Stimulated activated CD4-positive, alpha-beta T cell treated with anti-CD3 and anti-CD28 coated beads, Interleukin-2, amount 100 ng/mL, for 24 hours (primary cell): ENCODE measurements around the gene CCDC82.

Source experiments
- DNase-seq, 2 donors: peaks; one replicate each; pipeline ENCODE4 v3.0.0-alpha.2; 2020

Gene CCDC82

GRCh38 chr11:96328395-96329010, 61.2 kb downstream of the CCDC82 start:
- no peak for DNase-seq

GRCh38 chr11:96326959-96327358, 62.8 kb downstream of the CCDC82 start:
- DNase-seq = no peak

- DNase-seq = no peak
Measured at GRCh38 chr11:96324912-96325311, 64.8 kb downstream of the CCDC82 start.

GRCh38 chr11:96323642-96323985, 66.1 kb downstream of the CCDC82 start:
- DNase-seq = no peak

GRCh38 chr11:96322775-96323641, 66.7 kb downstream of the CCDC82 start:
- no peak for DNase-seq

GRCh38 chr11:96321091-96321490, 68.6 kb downstream of the CCDC82 start:
- DNase-seq = no peak

- DNase-seq = no peak
Measured at GRCh38 chr11:96319898-96320656, 69.6 kb downstream of the CCDC82 start.

GRCh38 chr11:96318850-96319249, 70.9 kb downstream of the CCDC82 start:
- no peak for DNase-seq

GRCh38 chr11:96318399-96318798, 71.3 kb downstream of the CCDC82 start:
- DNase-seq = no peak

GRCh38 chr11:96317985-96318384, 71.7 kb downstream of the CCDC82 start:
- no peak for DNase-seq

GRCh38 chr11:96317571-96317970, 72.1 kb downstream of the CCDC82 start:
- no peak for DNase-seq

GRCh38 chr11:96316869-96317268, 72.8 kb downstream of the CCDC82 start:
- no peak for DNase-seq

GRCh38 chr11:96315476-96315875, 74.2 kb downstream of the CCDC82 start:
- DNase-seq = no peak

GRCh38 chr11:96314326-96315020, 75.2 kb downstream of the CCDC82 start:
- no peak for DNase-seq

- DNase-seq = no peak
Measured at GRCh38 chr11:96313163-96313562, 76.5 kb downstream of the CCDC82 start.

- DNase-seq = no peak
Measured at GRCh38 chr11:96311120-96311568, 78.6 kb downstream of the CCDC82 start.

- no peak for DNase-seq
Measured at GRCh38 chr11:96310236-96310635, 79.5 kb downstream of the CCDC82 start.

- DNase-seq = no peak
Measured at GRCh38 chr11:96309643-96310017, 80.1 kb downstream of the CCDC82 start.

- no peak for DNase-seq
Measured at GRCh38 chr11:96309016-96309642, 80.6 kb downstream of the CCDC82 start.

GRCh38 chr11:96307776-96308140, 82.0 kb downstream of the CCDC82 start:
- DNase-seq = no peak

GRCh38 chr11:96306933-96307775, 82.6 kb downstream of the CCDC82 start:
- no peak for DNase-seq

- DNase-seq = no peak
Measured at GRCh38 chr11:96306600-96306932, 83.1 kb downstream of the CCDC82 start.
